Fibroblast of lung (primary cell): ENCODE data around the gene EXO1.

Experiments used
- EZH2 ChIP-seq: IDR thresholded peaks from 2 replicates; pipeline ENCODE4 v1.5.1; 2012; ENCODE audit warnings: low read length, control low read depth, mild to moderate bottlenecking; ENCODE audit errors: missing control alignments
- TF ChIP-seq, protein P1 (sequence below), 2 donors: IDR thresholded peaks in 1 of 2; conservative IDR thresholded peaks in 1 of 2; 1 replicate in 1 of 2; 2 replicates in 1 of 2; pipeline ENCODE4 v1.5.1; 2011 to 2012; ENCODE audit warnings: low read length in 2 of 2, control low read depth in 1 of 2, inconsistent platforms in 1 of 2, low read depth in 1 of 2, mild to moderate bottlenecking in 1 of 2

DNA sequence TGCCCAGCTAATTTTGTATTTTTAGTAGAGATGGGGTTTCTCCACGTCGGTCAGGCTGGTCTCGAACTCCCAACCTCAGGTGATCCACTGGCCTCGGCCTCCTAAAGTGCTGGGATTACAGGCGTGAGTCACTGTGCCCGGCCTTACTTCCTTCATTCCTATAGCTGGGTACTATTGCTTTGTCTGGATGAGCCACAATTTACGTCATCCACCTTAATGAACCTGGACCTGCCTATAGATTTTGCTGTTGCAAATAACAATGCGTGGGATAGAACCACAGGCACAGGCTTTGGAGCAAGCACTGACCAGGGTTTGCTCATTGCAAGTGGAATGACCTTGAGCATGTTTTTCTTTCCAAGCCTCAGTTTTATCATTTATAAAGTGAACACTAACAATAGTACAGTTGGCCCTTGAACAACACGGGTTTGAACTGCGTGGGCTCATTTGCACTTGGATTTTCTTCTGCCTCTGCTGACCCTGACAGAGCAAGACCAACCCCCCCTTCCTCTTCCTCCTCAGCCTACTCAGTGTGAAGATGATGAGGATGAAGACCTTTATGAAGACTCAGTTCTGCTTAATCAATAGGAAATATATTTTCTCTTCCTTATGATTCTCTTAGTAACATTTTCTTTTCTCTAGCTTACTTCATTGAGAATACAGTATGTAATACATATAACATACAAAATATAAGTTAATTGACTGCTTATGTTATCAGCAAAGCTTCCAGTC lies 76.2 kb downstream of the EXO1 start:
- no peak for TF ChIP-seq EZH2
- TF ChIP-seq, protein P1, sequence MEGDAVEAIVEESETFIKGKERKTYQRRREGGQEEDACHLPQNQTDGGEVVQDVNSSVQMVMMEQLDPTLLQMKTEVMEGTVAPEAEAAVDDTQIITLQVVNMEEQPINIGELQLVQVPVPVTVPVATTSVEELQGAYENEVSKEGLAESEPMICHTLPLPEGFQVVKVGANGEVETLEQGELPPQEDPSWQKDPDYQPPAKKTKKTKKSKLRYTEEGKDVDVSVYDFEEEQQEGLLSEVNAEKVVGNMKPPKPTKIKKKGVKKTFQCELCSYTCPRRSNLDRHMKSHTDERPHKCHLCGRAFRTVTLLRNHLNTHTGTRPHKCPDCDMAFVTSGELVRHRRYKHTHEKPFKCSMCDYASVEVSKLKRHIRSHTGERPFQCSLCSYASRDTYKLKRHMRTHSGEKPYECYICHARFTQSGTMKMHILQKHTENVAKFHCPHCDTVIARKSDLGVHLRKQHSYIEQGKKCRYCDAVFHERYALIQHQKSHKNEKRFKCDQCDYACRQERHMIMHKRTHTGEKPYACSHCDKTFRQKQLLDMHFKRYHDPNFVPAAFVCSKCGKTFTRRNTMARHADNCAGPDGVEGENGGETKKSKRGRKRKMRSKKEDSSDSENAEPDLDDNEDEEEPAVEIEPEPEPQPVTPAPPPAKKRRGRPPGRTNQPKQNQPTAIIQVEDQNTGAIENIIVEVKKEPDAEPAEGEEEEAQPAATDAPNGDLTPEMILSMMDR (conservative IDR thresholded peaks at IDR 0.05 in 1 of 2, IDR thresholded peaks at IDR 0.05 in 1 of 2; ENCODE audit: low read depth in 1 of 2, low read length in 2 of 2): no peak
